Neural progenitor cell (in vitro differentiated cells): ENCODE measurements around the gene RANGAP1. TPM values are rescaled to one million over a fixed set of nuclear protein-coding genes. Genes with fewer than 3 reads are reported as not detected.
A peak's percentile ranks its signal among the peaks of the same experiment; 100 is the strongest.

Source experiments
- DNase-seq: peaks from one replicate; pipeline ENCODE4 v3.0.0-alpha.2; 2016; ENCODE audit warnings: low spot score
- H2AFZ ChIP-seq: fragments of 200-600 bp; sonication (generic); replicated peaks from 2 replicates; pipeline ENCODE4 v1.6.1; 2016; ENCODE audit warnings: antibody characterized with exemption
- H3F3A ChIP-seq: fragments of 200-600 bp; sonication (generic); 2 replicates; pipeline ENCODE4 v1.6.1; 2016; ENCODE audit warnings: antibody characterized with exemption, low read depth
- H3K27ac ChIP-seq: fragments of 200-600 bp; sonication (generic); 2 replicates; pipeline ENCODE4 v1.5.1; 2016; ENCODE audit warnings: mild to moderate bottlenecking
- H3K27me3 ChIP-seq: fragments of 200-600 bp; sonication (generic); 2 replicates; pipeline ENCODE4 v1.6.1; 2016; ENCODE audit warnings: mild to moderate bottlenecking, moderate library complexity
- H3K36me3 ChIP-seq: fragments of 200-600 bp; sonication (generic); 2 replicates; pipeline ENCODE4 v1.5.1; 2016
- H3K4me1 ChIP-seq: fragments of 200-600 bp; sonication (generic); 2 replicates; pipeline ENCODE4 v1.6.1; 2016; ENCODE audit warnings: mixed run types
- H3K4me2 ChIP-seq: fragments of 200-600 bp; sonication (generic); 2 replicates; pipeline ENCODE4 v1.6.1; 2016
- H3K4me3 ChIP-seq: fragments of 200-600 bp; sonication (generic); 2 replicates; pipeline ENCODE4 v1.5.1; 2016
- H3K79me2 ChIP-seq: fragments of 200-600 bp; sonication (generic); 2 replicates; pipeline ENCODE4 v1.6.1; 2016; ENCODE audit warnings: low read depth
- H3K9ac ChIP-seq: fragments of 200-600 bp; sonication (generic); 2 replicates; pipeline ENCODE4 v1.6.1; 2016
- H3K9me3 ChIP-seq: fragments of 200-600 bp; sonication (generic); 2 replicates; pipeline ENCODE4 v1.5.1; 2016; ENCODE audit warnings: low read depth
- H4K20me1 ChIP-seq: fragments of 200-600 bp; sonication (generic); 2 replicates; pipeline ENCODE4 v1.6.1; 2016; ENCODE audit warnings: low read depth
- H3K27ac Mint-ChIP-seq: 3 replicates; pipeline ENCODE4 v1.8.0; 2021; ENCODE audit warnings: mixed read lengths
- H3K27me3 Mint-ChIP-seq: 2 replicates; pipeline ENCODE4 v1.8.0; 2022; ENCODE audit warnings: low read depth, mild to moderate bottlenecking, inconsistent platforms, moderate library complexity, mixed read lengths; ENCODE audit not compliant: insufficient read depth
- H3K36me3 Mint-ChIP-seq: 3 replicates; pipeline ENCODE4 v1.8.0; 2021; ENCODE audit warnings: mixed read lengths
- H3K4me1 Mint-ChIP-seq: 3 replicates; pipeline ENCODE4 v1.8.0; 2021; ENCODE audit warnings: mixed read lengths
- H3K4me3 Mint-ChIP-seq: 3 replicates; pipeline ENCODE4 v1.8.0; 2021; ENCODE audit warnings: mild to moderate bottlenecking, moderate library complexity, mixed read lengths
- H3K9me3 Mint-ChIP-seq: 3 replicates; pipeline ENCODE4 v1.8.0; 2020; ENCODE audit warnings: mixed read lengths
- EZH2 ChIP-seq: fragments of 200-600 bp; sonication (generic); IDR thresholded peaks from 2 replicates; pipeline ENCODE4 v1.6.1; 2017; ENCODE audit warnings: antibody characterized with exemption, mild to moderate bottlenecking, moderate library complexity
- EZH2phosphoT487 ChIP-seq: fragments of 200-600 bp; sonication (generic); IDR thresholded peaks from 2 replicates; pipeline ENCODE4 v1.6.1; 2017; ENCODE audit warnings: antibody characterized with exemption
- total RNA-seq: library from RNA; depleted of rRNA; stranded (reverse); fragments of >200 nt; gene quantifications from 2 replicates; pipeline ENCODE4 v1.2.3, GENCODE V29; 2015; ENCODE audit warnings: low replicate concordance
- TF ChIP-seq, protein P1 (sequence below): fragments of 200-600 bp; sonication (generic); IDR thresholded peaks from 2 replicates; pipeline ENCODE4 v1.5.1; 2017; ENCODE audit warnings: antibody characterized with exemption, mild to moderate bottlenecking

RANGAP1 gene
- total RNA-seq, 1 donor from 2014 or later, result 53.4 TPM

DNA sequence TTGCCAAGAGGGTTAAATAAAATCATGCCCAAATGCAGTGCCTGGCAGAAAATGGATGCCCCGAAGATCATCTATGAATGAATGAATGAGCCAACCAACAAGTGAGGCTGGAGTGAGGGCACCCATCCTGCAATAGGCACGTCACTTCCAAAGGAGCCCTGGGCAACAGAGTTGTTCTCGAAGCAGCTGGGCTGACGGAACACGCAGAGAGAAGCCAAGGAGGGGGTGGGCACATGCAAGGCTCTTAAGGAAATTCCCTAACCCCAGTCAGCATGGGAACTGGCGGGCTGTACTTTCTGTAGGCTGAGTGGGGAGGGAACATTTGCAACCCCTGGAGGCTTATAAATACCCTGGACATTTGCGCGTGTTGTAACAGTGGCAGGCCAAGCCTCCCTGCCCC is 33.6 kb downstream of the RANGAP1 start:
- Histone ChIP-seq H3K9ac (no peak overlapping the region), H3K27me3 (no peaks in the 10 kb centered on the region), H3K4me1 (peaks cover 3% of the 10 kb centered on the region), H3F3A (no peaks in the 10 kb centered on the region), H3K27ac (no peak overlapping the region), H3K36me3 (no peaks in the 10 kb centered on the region), H3K4me3 (no peak overlapping the region), H3K4me2 (no peak overlapping the region), H4K20me1 (peaks cover 3% of the 10 kb centered on the region), H3K79me2 (no peaks in the 10 kb centered on the region), H2AFZ (no peak overlapping the region), H3K9me3 (no peaks in the 10 kb centered on the region)
- Mint-ChIP-seq H3K4me3 (no peak overlapping the region), H3K27me3 (peaks cover 5% of the 10 kb centered on the region), H3K4me1 (peaks cover 3% of the 10 kb centered on the region), H3K36me3 (peaks cover 29% of the 10 kb centered on the region), H3K27ac (no peak overlapping the region), H3K9me3 (no peaks in the 10 kb centered on the region)
- no peak for DNase-seq
- no peak for TF ChIP-seq EZH2
- TF ChIP-seq EZH2phosphoT487, result no peak
- TF ChIP-seq, protein P1, sequence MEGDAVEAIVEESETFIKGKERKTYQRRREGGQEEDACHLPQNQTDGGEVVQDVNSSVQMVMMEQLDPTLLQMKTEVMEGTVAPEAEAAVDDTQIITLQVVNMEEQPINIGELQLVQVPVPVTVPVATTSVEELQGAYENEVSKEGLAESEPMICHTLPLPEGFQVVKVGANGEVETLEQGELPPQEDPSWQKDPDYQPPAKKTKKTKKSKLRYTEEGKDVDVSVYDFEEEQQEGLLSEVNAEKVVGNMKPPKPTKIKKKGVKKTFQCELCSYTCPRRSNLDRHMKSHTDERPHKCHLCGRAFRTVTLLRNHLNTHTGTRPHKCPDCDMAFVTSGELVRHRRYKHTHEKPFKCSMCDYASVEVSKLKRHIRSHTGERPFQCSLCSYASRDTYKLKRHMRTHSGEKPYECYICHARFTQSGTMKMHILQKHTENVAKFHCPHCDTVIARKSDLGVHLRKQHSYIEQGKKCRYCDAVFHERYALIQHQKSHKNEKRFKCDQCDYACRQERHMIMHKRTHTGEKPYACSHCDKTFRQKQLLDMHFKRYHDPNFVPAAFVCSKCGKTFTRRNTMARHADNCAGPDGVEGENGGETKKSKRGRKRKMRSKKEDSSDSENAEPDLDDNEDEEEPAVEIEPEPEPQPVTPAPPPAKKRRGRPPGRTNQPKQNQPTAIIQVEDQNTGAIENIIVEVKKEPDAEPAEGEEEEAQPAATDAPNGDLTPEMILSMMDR, result no peak

DNA sequence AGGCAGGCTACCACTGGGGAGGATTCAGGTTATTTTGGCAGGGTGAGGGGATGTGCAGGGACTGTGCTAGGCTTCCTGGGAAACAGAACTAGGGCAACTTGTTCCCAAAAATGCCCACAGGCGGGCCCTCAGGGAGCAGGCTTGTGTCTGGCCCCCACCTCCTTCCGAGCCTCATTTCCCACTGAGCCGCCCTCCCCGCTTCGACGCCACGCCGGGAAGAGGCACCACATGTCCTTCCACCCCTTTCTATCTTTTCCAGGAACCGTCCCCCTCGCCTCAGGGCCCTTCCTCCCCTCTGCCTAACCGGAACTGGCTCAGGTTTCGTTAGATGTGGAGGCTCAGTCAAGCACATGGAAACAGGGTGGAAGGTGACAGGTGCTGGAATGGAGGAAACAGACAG is 35.9 kb downstream of the RANGAP1 start:
- Histone ChIP-seq H3K27me3 (no peaks in the 10 kb centered on the region), H4K20me1 (no peaks in the 10 kb centered on the region), H3K27ac (no peak overlapping the region), H2AFZ (no peak overlapping the region), H3K4me1 (no peaks in the 10 kb centered on the region), H3K79me2 (no peaks in the 10 kb centered on the region), H3F3A (peaks cover under 1% of the 10 kb centered on the region), H3K4me2 (no peak overlapping the region), H3K9ac (no peak overlapping the region), H3K4me3 (no peak overlapping the region), H3K36me3 (no peaks in the 10 kb centered on the region), H3K9me3 (no peaks in the 10 kb centered on the region)
- DNase-seq, result no peak
- no peaks in the 10 kb centered on the region for H3K4me1 Mint-ChIP-seq
- TF ChIP-seq EZH2phosphoT487 (no peak), EZH2 (no peak)
- TF ChIP-seq, protein P1, result no peak
- peaks cover 6% of the 10 kb centered on the region for H3K27me3 Mint-ChIP-seq
- no peaks in the 10 kb centered on the region for H3K9me3 Mint-ChIP-seq
- H3K4me3 Mint-ChIP-seq, result no peak overlapping the region
- H3K36me3 Mint-ChIP-seq, result peaks cover 20% of the 10 kb centered on the region
- peak overlapping the region; percentile 37 for H3K27ac Mint-ChIP-seq

DNA sequence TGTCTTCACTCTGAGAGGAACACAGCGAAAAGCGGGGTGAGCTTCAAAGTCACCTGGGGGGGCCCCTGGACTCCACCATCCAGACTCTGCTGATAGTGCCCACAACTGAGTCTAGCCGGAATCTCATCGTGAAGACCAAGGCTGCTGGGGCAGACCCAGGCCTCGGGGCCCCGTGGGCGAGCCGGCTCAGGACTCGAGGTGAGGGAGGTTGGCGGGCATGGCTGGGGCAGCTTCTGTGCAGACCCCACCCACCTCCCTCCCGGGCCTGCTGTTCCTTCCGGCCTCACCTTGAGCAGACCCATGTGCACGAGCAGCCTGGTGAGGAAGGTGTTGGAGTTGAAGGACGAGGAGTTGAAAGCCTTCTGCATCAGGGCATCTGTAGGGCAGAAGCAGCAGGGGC is 36.5 kb downstream of the RANGAP1 start:
- no peak overlapping the region for H3K4me2 ChIP-seq
- no peaks in the 10 kb centered on the region for H3K9me3 ChIP-seq
- DNase-seq, result no peak
- H3K9me3 Mint-ChIP-seq, result no peaks in the 10 kb centered on the region
- no peaks in the 10 kb centered on the region for H3K27me3 ChIP-seq
- H3K9ac ChIP-seq, result no peak overlapping the region
- peaks cover 6% of the 10 kb centered on the region for H3K27me3 Mint-ChIP-seq
- no peak overlapping the region for H3K27ac ChIP-seq
- peaks cover 21% of the 10 kb centered on the region for H3K36me3 Mint-ChIP-seq
- H3K36me3 ChIP-seq, result no peaks in the 10 kb centered on the region
- no peak overlapping the region for H3K27ac Mint-ChIP-seq
- H3K79me2 ChIP-seq, result no peaks in the 10 kb centered on the region
- H3F3A ChIP-seq, result peaks cover 7% of the 10 kb centered on the region
- TF ChIP-seq, protein P1, result no peak
- TF ChIP-seq EZH2phosphoT487 (no peak), EZH2 (no peak)
- H3K4me1 Mint-ChIP-seq, result no peaks in the 10 kb centered on the region
- no peak overlapping the region for H3K4me3 ChIP-seq
- no peaks in the 10 kb centered on the region for H4K20me1 ChIP-seq
- H3K4me3 Mint-ChIP-seq, result no peak overlapping the region
- H2AFZ ChIP-seq, result no peak overlapping the region
- no peaks in the 10 kb centered on the region for H3K4me1 ChIP-seq
